Panc1 (cell line): ENCODE results near the gene ZNF776. TPM values are rescaled to one million over a fixed set of nuclear protein-coding genes. Genes with fewer than 3 reads are reported as not detected.

ENCODE experiments used
- ATAC-seq: fragments of 200-7000 bp; cut with Tn5 transposase; 2 replicates; pipeline ENCODE4 v1.9.1; 2020; ENCODE audit warnings: mild to moderate bottlenecking, moderate library complexity
- BruUV-seq: library from RNA; stranded (reverse); fragments of 400-500 nt; replicated peaks from 2 replicates; lab custom pipeline; 2021; lab: Mats Ljungman, UMichigan
- CTCF ChIA-PET: fragments of 300-600 bp; sonication (Branson Sonifier 250); formaldehyde crosslinking; loops from one replicate; lab custom pipeline; 2022; ENCODE audit warnings: antibody characterized with exemption; lab: Charles Lee
- POLR2A ChIA-PET: fragments of 300-600 bp; sonication (Branson Sonifier 250); formaldehyde crosslinking; loops from one replicate; lab custom pipeline; 2022; ENCODE audit warnings: antibody characterized with exemption; lab: Charles Lee
- DNase-seq: peaks from one replicate; pipeline ENCODE4 v3.0.0-alpha.2; 2010; ENCODE audit warnings: low read depth, low spot score
- H3K27ac ChIP-seq: 2 replicates; pipeline ENCODE4 v1.5.1; 2011; ENCODE audit warnings: mild to moderate bottlenecking, low read length, inconsistent platforms
- H3K27me3 ChIP-seq: fragments of 200-500 bp; sonication (Bioruptor generic); 2 replicates; pipeline ENCODE4 v1.6.0; 2014; ENCODE audit warnings: low read length, inconsistent platforms; ENCODE audit not compliant: control insufficient read depth, insufficient read depth
- H3K36me3 ChIP-seq: fragments of 200-500 bp; sonication (Bioruptor generic); 2 replicates; pipeline ENCODE4 v1.5.1; 2014; ENCODE audit warnings: inconsistent platforms, mild to moderate bottlenecking, low read length, moderate library complexity; ENCODE audit not compliant: control insufficient read depth, insufficient read depth
- H3K4me1 ChIP-seq: 2 replicates; pipeline ENCODE4 v1.5.1; 2011; ENCODE audit warnings: inconsistent platforms, mild to moderate bottlenecking, low read length, moderate library complexity; ENCODE audit not compliant: control insufficient read depth, insufficient read depth
- H3K4me3 ChIP-seq, 2 experiments: 2 replicates each; pipeline ENCODE4 v1.5.1; 2011 to 2012; ENCODE audit warnings: low read depth in 2 of 2, low read length in 2 of 2, mild to moderate bottlenecking in 2 of 2, inconsistent platforms in 1 of 2, moderate library complexity in 1 of 2
- H3K9me3 ChIP-seq: fragments of 200-500 bp; sonication (Bioruptor generic); 2 replicates; pipeline ENCODE4 v1.5.1; 2014; ENCODE audit warnings: low read depth, mild to moderate bottlenecking, inconsistent platforms, low read length, moderate library complexity; ENCODE audit not compliant: control insufficient read depth, insufficient read depth
- CTCF ChIP-seq: fragments of 450-650 bp; IDR thresholded peaks from 2 replicates; pipeline ENCODE4 v1.5.1; 2017; ENCODE audit warnings: mild to moderate bottlenecking
- POLR2AphosphoS5 ChIP-seq: IDR thresholded peaks from 2 replicates; pipeline ENCODE4 v1.6.1; 2012; ENCODE audit warnings: mild to moderate bottlenecking, low read depth, low read length, moderate library complexity
- SIN3A ChIP-seq: IDR thresholded peaks from 2 replicates; pipeline ENCODE4 v1.6.1; 2012; ENCODE audit warnings: low read depth, mild to moderate bottlenecking, low read length, moderate library complexity, borderline replicate concordance; ENCODE audit not compliant: insufficient read depth
- TCF7L2 ChIP-seq: IDR thresholded peaks from 2 replicates; pipeline ENCODE4 v1.6.1; 2011; ENCODE audit warnings: mild to moderate bottlenecking, low read depth, low read length, inconsistent platforms
- in situ Hi-C: cut with HindIII; loops from 2 replicates; pipeline ENCODE4 v1.10.0; 2016; ENCODE audit warnings: low sequenced_read_pairs, low pct_unique_long_range_greater_than_20kb
- intact Hi-C: fragments of 100-400 bp; cut with micrococcal nuclease; formaldehyde crosslinking; loops from one replicate; pipeline ENCODE4 v1.10.0; 2022; ENCODE audit not compliant: unreplicated experiment
- total RNA-seq: library from RNA; stranded (reverse); gene quantifications from one replicate; pipeline ENCODE4 v1.2.1, GENCODE V29; 2021; ENCODE audit not compliant: unreplicated experiment
- TF ChIP-seq, protein P1 (sequence below), 2 experiments: IDR thresholded peaks; 2 replicates each; pipeline ENCODE4 v1.6.1; 2011 to 2012; ENCODE audit warnings: low read depth in 2 of 2, control low read depth in 1 of 2, low read length in 1 of 2, mild to moderate bottlenecking in 1 of 2, moderate library complexity in 1 of 2; ENCODE audit not compliant: insufficient read depth in 1 of 2

ZNF776 gene
- total RNA-seq, 1 experiment from 2014 or later = 19.5 TPM

DNA sequence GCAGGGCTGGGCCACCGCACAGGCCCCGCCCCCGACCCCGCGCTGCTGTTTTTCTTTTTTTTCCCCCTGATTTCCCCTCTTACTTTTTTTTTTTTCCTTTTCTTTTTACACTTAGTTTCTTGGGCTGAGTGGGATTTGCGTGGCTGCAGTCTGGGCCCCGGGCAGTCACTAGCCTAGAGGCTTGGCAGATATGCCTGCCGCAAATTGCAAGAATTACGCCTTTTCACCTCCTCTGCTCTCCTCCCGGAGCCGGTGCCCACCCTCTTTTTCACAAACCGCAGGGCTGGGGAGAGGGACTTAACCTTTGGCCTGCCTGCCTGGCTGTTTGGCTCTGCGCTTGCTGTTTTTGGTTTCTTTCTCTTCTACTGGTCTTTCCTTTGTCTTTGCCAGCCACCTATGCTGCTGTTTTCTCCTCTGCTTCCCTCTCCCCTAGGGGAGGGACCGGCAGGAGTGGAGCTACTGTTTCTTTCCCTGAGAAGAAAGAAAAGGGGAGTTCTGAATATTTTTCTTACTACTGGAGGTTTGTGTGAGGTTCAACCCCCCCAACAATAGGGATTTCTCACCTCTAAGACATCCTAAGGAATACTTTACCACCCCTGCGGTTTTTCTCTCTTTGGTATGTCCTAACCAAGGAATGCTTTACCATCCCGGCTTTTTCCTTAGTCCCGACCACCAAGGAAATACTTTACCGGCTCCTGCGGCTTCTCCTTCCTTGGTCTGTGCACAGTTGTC is 57.1 kb downstream of the ZNF776 start:
- peak; percentile 77 for ATAC-seq
- POLR2A ChIA-PET = interaction anchor here (0.7 to 1.0 kb wide), 2 partner anchors 11 to 271 kb away, joined by 3 to 14 read pairs; no protein-coding TSS in a partner anchor
- BruUV-seq = no TSS peak
- DNase-seq = no peak
- Histone ChIP-seq H3K36me3 (no peaks in the 10 kb centered on the region), H3K4me3 (peak overlapping the region; percentile 49 to 76), H3K27me3 (no peaks in the 10 kb centered on the region), H3K27ac (peak overlapping the region; percentile 86), H3K9me3 (no peaks in the 10 kb centered on the region), H3K4me1 (peaks cover 6% of the 10 kb centered on the region; the same call in 1 of the 2 replicates)
- TF ChIP-seq CTCF (no peak), POLR2AphosphoS5 (no peak), SIN3A (no peak), TCF7L2 (no peak)
- TF ChIP-seq, protein P1, sequence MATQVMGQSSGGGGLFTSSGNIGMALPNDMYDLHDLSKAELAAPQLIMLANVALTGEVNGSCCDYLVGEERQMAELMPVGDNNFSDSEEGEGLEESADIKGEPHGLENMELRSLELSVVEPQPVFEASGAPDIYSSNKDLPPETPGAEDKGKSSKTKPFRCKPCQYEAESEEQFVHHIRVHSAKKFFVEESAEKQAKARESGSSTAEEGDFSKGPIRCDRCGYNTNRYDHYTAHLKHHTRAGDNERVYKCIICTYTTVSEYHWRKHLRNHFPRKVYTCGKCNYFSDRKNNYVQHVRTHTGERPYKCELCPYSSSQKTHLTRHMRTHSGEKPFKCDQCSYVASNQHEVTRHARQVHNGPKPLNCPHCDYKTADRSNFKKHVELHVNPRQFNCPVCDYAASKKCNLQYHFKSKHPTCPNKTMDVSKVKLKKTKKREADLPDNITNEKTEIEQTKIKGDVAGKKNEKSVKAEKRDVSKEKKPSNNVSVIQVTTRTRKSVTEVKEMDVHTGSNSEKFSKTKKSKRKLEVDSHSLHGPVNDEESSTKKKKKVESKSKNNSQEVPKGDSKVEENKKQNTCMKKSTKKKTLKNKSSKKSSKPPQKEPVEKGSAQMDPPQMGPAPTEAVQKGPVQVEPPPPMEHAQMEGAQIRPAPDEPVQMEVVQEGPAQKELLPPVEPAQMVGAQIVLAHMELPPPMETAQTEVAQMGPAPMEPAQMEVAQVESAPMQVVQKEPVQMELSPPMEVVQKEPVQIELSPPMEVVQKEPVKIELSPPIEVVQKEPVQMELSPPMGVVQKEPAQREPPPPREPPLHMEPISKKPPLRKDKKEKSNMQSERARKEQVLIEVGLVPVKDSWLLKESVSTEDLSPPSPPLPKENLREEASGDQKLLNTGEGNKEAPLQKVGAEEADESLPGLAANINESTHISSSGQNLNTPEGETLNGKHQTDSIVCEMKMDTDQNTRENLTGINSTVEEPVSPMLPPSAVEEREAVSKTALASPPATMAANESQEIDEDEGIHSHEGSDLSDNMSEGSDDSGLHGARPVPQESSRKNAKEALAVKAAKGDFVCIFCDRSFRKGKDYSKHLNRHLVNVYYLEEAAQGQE (IDR thresholded peaks at IDR 0.05; ENCODE audit: insufficient read depth in 1 of 2, low read depth in 2 of 2, low read length in 1 of 2) = no peak
- intact Hi-C loops (no loop called here), in situ Hi-C loops (no loop called here)
- CTCF ChIA-PET = interaction anchor here (0.6 to 0.7 kb wide), 2 partner anchors 10 to 132 kb away, joined by 5 to 7 read pairs; no protein-coding TSS in a partner anchor

DNA sequence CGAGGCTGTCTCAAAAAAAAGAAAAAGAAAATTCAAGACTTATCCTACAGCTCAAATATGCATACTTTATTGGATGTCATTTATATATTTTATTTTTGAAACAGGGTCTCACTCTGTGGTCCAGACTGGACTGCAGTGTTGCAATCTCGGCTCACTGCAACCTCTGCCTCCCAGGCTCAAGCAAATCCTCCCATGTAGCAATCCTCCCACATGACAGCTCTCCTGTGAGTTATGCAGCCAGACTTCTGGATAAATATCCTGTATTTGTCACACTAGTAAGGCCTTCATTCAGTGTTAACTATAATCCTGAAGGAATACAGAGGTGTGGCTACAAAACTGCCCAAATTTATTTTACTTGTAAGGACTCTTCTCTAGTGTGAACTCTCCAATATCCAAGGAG is 60.9 kb downstream of the ZNF776 start:
- CTCF ChIA-PET = no interaction called here
- no peak for DNase-seq
- ATAC-seq = no peak
- Histone ChIP-seq H3K4me1 (peaks cover 6% of the 10 kb centered on the region; the same call in 1 of the 2 replicates), H3K36me3 (no peaks in the 10 kb centered on the region), H3K4me3 (no peak overlapping the region), H3K27me3 (no peaks in the 10 kb centered on the region), H3K9me3 (no peaks in the 10 kb centered on the region), H3K27ac (no peak overlapping the region)
- intact Hi-C loops (no loop called here), in situ Hi-C loops (no loop called here)
- no TSS peak for BruUV-seq
- POLR2A ChIA-PET = no interaction called here
- TF ChIP-seq CTCF = no peak
- TF ChIP-seq SIN3A = no peak

Other genes with a start within 250 kb of the ZNF776 start
- gene ZNF773, start 246.9 kb upstream of the ZNF776 start, total RNA-seq = 10.2 TPM
- not detected for gene ZNF549, start 219.5 kb upstream of the ZNF776 start, total RNA-seq
- 15.1 TPM for gene ZNF550, start 187.0 kb upstream of the ZNF776 start, total RNA-seq
- 8.7 TPM for gene ZNF416, start 167.9 kb upstream of the ZNF776 start, total RNA-seq
- not detected for gene ZIK1, start 162.7 kb upstream of the ZNF776 start, total RNA-seq
- 8.9 TPM for gene ZNF530, start 146.9 kb upstream of the ZNF776 start, total RNA-seq
- gene ZNF134, start 132.6 kb upstream of the ZNF776 start, total RNA-seq = 18.9 TPM
- gene ZNF211, start 113.6 kb upstream of the ZNF776 start, total RNA-seq = 13.9 TPM
- not detected for gene ZSCAN4, start 77.9 kb upstream of the ZNF776 start, total RNA-seq
- gene ZNF551, start 64.8 kb upstream of the ZNF776 start, total RNA-seq = 11.0 TPM
- gene ZNF154, start 37.6 kb upstream of the ZNF776 start, total RNA-seq = not detected
- gene ZNF671, start 19.2 kb upstream of the ZNF776 start, total RNA-seq = not detected
- 10.7 TPM for gene ZNF586, start 22.9 kb downstream of the ZNF776 start, total RNA-seq
- 7.5 TPM for gene ZNF552, start 68.1 kb downstream of the ZNF776 start, total RNA-seq
- 17.6 TPM for gene ZNF587B, start 83.5 kb downstream of the ZNF776 start, total RNA-seq
- 57.3 TPM for gene ZNF587, start 103.0 kb downstream of the ZNF776 start, total RNA-seq
- 4.8 TPM for gene ZNF814, start 142.2 kb downstream of the ZNF776 start, total RNA-seq
- 22.8 TPM for gene ZNF417, start 169.8 kb downstream of the ZNF776 start, total RNA-seq
- 5.1 TPM for gene ZNF418, start 188.6 kb downstream of the ZNF776 start, total RNA-seq
- 10.1 TPM for gene ZNF256, start 200.9 kb downstream of the ZNF776 start, total RNA-seq
- gene C19orf18, start 227.7 kb downstream of the ZNF776 start, total RNA-seq = 0.98 TPM